Chondrocyte (in vitro differentiated cells): ENCODE results near the gene BIN1. TPM values are rescaled to one million over a fixed set of nuclear protein-coding genes. Genes with fewer than 3 reads are reported as not detected.

Experiments used
- DNase-seq: peaks from one replicate; pipeline ENCODE4 v3.0.0; 2021; ENCODE audit warnings: mixed read lengths, low spot score
- H3K27ac Mint-ChIP-seq: one replicate; pipeline ENCODE4 v1.8.0; 2021; ENCODE audit warnings: mild to moderate bottlenecking, moderate library complexity, mixed read lengths; ENCODE audit not compliant: unreplicated experiment
- H3K27me3 Mint-ChIP-seq: 2 replicates; pipeline ENCODE4 v1.8.0; 2021; ENCODE audit warnings: low read depth, mixed read lengths
- H3K36me3 Mint-ChIP-seq: 2 replicates; pipeline ENCODE4 v1.8.0; 2021; ENCODE audit warnings: low read depth, mixed read lengths
- H3K4me1 Mint-ChIP-seq: 2 replicates; pipeline ENCODE4 v1.8.0; 2021; ENCODE audit warnings: low read depth, mild to moderate bottlenecking, mixed read lengths
- H3K4me3 Mint-ChIP-seq: one replicate; pipeline ENCODE4 v1.8.0; 2021; ENCODE audit warnings: mild to moderate bottlenecking, moderate library complexity, mixed read lengths; ENCODE audit not compliant: unreplicated experiment
- H3K9me3 Mint-ChIP-seq: 2 replicates; pipeline ENCODE4 v1.8.0; 2021; ENCODE audit warnings: low read depth, mixed read lengths
- CTCF ChIP-seq: fragments of 200-600 bp; sonication (generic); IDR thresholded peaks from 2 replicates; pipeline ENCODE4 v1.5.0; 2021; ENCODE audit warnings: antibody characterized with exemption, mild to moderate bottlenecking, moderate library complexity
- total RNA-seq: library from RNA; stranded (reverse); gene quantifications from 3 replicates; pipeline ENCODE4 v1.2.1, GENCODE V29; 2021

Gene BIN1
- total RNA-seq, 1 donor from 2014 or later: 64.0 TPM

- H3K27me3 Mint-ChIP-seq: peaks cover 14% of the 10 kb centered on the region
- peaks cover 2% of the 10 kb centered on the region for H3K36me3 Mint-ChIP-seq
- H3K4me1 Mint-ChIP-seq: peaks cover 9% of the 10 kb centered on the region
- no peak overlapping the region for H3K4me3 Mint-ChIP-seq
- DNase-seq: no peak
- H3K9me3 Mint-ChIP-seq: peaks cover 6% of the 10 kb centered on the region
- peak overlapping the region; percentile 33 for H3K27ac Mint-ChIP-seq
- no peak for TF ChIP-seq CTCF
Observed at GRCh38 chr2:127014224-127014623, 92.7 kb downstream of the BIN1 start.

- Mint-ChIP-seq H3K4me1 (peaks cover 15% of the 10 kb centered on the region), H3K9me3 (peaks cover 8% of the 10 kb centered on the region), H3K27ac (peak overlapping the region; percentile 45), H3K27me3 (peaks cover 12% of the 10 kb centered on the region), H3K36me3 (peaks cover 2% of the 10 kb centered on the region), H3K4me3 (no peak overlapping the region)
- DNase-seq: no peak
- TF ChIP-seq CTCF: no peak
Observed at GRCh38 chr2:127012868-127013267, 94.1 kb downstream of the BIN1 start.

DNA sequence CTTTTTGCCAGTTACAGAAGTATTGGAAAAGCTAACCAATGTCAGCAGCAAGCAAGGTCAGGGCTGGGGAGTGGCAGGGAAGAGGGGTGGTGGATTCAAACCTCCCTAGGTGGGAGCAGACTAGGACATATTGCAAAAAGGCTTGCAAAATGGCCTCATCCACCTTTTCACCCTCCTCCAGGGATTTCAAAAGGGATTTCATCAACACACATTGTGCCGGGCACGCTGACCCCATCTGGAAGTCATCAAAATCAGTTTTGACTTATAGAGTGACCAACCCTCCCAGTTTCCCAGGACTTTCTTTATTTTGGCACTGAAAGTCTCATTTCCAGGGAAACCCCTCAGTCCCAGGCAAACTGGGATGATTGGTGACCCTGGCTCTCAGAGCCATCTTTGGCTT is 94.7 kb downstream of the BIN1 start:
- Mint-ChIP-seq H3K9me3 (peaks cover 8% of the 10 kb centered on the region), H3K4me1 (peaks cover 20% of the 10 kb centered on the region), H3K27ac (no peak overlapping the region), H3K27me3 (peaks cover 9% of the 10 kb centered on the region), H3K36me3 (peaks cover 2% of the 10 kb centered on the region), H3K4me3 (no peak overlapping the region)
- no peak for DNase-seq
- no peak for TF ChIP-seq CTCF

- peaks cover 23% of the 10 kb centered on the region for H3K4me1 Mint-ChIP-seq
- H3K9me3 Mint-ChIP-seq: peaks cover 8% of the 10 kb centered on the region
- DNase-seq: no peak
- H3K27me3 Mint-ChIP-seq: peaks cover 9% of the 10 kb centered on the region
- no peak for TF ChIP-seq CTCF
- H3K4me3 Mint-ChIP-seq: no peak overlapping the region
- peaks cover 2% of the 10 kb centered on the region for H3K36me3 Mint-ChIP-seq
- H3K27ac Mint-ChIP-seq: no peak overlapping the region
Observed at GRCh38 chr2:127011796-127012195, 95.2 kb downstream of the BIN1 start.

DNA sequence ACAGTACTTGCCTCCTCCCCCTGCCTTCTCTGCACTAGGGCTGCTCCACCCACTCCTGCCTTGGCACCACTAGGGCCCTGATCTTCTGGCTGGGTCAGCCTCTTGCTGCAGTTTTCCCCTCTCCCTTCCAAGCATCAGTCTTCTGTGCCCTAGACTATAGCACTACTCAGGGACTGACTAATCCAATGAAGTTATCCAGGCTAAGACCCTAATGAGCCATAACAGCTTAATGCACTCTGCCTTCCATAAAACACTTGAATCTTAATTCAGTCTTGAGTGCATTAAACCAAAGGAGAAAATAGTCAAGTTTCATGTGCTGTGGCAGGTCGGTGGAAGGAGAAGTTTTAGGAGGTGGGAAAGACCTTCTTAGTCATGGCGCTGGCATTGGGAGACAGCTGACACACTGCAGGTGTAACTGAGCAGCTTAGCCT is 95.7 kb downstream of the BIN1 start:
- Mint-ChIP-seq H3K4me3 (no peak overlapping the region), H3K27me3 (peaks cover 9% of the 10 kb centered on the region), H3K27ac (no peak overlapping the region), H3K9me3 (peaks cover 8% of the 10 kb centered on the region), H3K36me3 (peaks cover 2% of the 10 kb centered on the region), H3K4me1 (peaks cover 23% of the 10 kb centered on the region)
- DNase-seq: no peak
- TF ChIP-seq CTCF: no peak
